Astrocyte of the cerebellum (primary cell): ENCODE measurements around the gene PLIN4.

Experiments used
- DNase-seq: peaks from one replicate; pipeline ENCODE4 v3.0.0-alpha.2; 2011; ENCODE audit warnings: low read depth
- H3K4me3 ChIP-seq: 2 replicates; pipeline ENCODE4 v1.5.1; 2011; ENCODE audit warnings: mild to moderate bottlenecking, low read depth, low read length, moderate library complexity
- in situ Hi-C: cut with HindIII; loops from 2 replicates; pipeline ENCODE4 v1.10.0; 2017; ENCODE audit warnings: low sequenced_read_pairs
- TF ChIP-seq, protein P1 (sequence below): IDR thresholded peaks from 2 replicates; pipeline ENCODE4 v1.5.1; 2012; ENCODE audit warnings: low read length, low read depth, moderate library complexity, mild to moderate bottlenecking; ENCODE audit errors: missing control alignments

PLIN4 gene

DNA sequence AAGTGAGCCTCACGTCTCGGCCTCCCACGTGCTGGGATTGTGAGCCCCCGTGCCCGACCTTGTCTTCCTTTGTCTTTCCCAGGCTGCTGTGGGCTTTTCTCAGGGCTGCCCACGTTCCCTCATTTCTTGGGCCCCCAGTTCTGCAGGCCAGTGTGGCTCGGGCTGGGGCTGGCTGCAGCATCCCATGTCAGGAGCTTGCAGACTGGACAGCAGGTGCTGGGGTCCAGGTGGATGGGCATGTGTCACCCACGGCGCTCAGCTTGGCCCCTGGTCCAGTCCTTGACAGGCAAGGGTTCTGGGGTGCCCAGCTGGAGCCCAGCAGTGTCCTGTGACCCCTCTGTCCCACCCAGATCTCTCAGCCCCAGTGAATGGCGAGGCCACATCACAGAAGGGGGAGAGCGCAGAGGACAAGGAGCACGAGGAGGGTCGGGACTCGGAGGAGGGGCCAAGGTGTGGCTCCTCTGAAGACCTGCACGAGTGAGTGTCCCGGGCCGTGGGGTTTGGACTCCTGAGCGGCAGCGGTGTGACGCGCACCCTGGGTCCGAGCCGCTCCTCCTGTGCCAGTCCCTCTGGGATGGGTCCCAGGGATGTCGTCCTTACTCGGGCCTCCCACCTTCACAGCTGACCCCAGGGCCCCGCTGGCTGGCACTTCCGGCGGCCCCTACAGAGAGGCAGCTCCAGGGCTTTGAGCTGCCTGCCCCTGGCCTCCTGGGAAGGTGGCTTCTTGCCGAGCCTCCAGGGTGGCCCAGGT, 17.3 kb downstream of the PLIN4 start:
- in situ Hi-C loops = no loop called here
- TF ChIP-seq, protein P1, sequence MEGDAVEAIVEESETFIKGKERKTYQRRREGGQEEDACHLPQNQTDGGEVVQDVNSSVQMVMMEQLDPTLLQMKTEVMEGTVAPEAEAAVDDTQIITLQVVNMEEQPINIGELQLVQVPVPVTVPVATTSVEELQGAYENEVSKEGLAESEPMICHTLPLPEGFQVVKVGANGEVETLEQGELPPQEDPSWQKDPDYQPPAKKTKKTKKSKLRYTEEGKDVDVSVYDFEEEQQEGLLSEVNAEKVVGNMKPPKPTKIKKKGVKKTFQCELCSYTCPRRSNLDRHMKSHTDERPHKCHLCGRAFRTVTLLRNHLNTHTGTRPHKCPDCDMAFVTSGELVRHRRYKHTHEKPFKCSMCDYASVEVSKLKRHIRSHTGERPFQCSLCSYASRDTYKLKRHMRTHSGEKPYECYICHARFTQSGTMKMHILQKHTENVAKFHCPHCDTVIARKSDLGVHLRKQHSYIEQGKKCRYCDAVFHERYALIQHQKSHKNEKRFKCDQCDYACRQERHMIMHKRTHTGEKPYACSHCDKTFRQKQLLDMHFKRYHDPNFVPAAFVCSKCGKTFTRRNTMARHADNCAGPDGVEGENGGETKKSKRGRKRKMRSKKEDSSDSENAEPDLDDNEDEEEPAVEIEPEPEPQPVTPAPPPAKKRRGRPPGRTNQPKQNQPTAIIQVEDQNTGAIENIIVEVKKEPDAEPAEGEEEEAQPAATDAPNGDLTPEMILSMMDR = no peak
- no peak for DNase-seq
- no peak overlapping the region for H3K4me3 ChIP-seq

DNA sequence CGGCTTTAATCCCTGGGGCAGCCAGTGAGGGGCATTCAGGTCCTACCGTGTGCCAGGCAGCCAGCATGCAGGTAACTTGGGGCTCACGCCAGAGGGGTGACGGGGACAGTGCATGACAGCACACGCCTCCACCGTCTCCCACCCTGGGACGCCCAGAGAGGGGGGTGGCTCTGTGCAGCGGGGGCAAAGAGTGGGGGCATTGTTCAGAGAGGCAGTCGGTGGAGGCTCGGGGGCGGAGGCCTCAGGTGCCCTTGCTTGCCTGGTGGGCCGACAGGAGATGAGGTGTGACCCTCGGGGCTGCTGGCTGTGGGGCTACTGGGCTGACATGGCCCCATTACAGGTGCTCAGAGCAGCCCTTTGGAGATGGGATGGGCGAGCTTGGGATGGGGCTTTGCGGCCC, 18.4 kb downstream of the PLIN4 start:
- in situ Hi-C loops = no loop called here
- DNase-seq = no peak
- no peak overlapping the region for H3K4me3 ChIP-seq
- TF ChIP-seq, protein P1 = no peak

DNA sequence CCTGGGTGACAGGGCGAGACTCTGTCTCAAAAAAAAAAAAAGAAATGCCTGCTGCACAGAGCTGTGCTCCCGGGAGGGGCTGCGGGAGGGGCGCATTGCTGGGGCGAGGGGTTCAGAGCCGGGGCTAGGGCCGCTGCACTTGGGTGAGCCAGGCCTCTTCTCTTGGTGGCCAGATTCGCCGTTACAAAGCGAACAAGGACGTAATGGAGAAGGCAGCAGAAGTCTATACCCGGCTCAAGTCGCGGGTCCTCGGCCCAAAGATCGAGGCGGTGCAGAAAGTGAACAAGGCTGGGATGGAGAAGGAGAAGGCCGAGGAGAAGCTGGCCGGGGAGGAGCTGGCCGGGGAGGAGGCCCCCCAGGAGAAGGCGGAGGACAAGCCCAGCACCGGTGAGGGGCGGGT, 19.0 kb downstream of the PLIN4 start:
- TF ChIP-seq, protein P1 = no peak
- in situ Hi-C loops = no loop called here
- H3K4me3 ChIP-seq = no peak overlapping the region
- DNase-seq = no peak

GRCh38 chr19:4498694-4499093, 19.6 kb downstream of the PLIN4 start:
- DNase-seq = no peak
- in situ Hi-C loops = no loop called here
- H3K4me3 ChIP-seq = no peak overlapping the region
- TF ChIP-seq, protein P1 = no peak

DNA sequence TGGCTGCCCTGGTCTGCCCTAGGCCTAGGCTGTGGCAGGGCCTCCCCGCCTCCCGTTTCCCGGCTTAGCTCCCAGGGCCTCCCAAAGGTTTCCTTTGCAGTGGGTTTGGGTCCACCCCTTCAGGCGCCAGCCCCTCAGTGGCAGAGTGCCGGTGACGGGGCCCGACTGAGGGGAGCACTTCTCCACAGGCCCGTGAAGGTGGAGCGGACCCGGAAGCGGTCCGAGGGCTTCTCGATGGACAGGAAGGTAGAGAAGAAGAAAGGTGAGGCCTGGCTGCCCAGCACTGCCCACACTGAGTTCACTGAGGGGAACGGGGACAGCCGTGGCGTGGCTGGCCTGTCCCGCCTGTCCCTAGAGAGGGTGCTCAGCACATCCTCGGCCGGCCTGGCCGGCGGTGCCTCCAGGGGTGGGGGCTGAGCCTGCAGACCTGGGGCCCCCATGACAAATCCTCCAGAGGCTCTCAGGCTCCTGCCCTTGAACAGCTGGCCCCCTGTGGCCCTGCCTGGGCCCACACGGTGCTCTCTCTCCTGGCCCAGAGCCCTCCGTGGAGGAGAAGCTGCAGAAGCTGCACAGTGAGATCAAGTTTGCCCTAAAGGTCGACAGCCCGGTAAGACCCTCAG, 20.4 kb downstream of the PLIN4 start:
- in situ Hi-C loops = no loop called here

DNA sequence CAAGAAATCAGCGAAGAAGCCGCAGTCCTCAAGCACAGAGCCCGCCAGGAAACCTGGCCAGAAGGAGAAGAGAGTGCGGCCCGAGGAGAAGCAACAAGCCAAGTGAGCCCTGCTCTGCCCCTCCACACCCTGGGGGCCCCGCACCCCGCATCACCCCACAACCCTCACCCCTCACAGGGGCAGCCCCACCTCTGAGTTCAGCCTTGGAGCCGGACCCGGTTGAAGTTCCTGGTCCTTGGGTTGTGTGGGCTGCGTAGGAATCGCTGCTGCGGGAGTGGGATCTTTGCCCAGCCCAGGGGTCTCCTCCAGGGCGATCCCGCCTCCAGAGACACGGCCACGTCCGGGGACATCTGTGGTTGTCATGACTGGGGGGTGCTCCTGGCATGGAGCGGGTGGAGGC, 22.0 kb downstream of the PLIN4 start:
- TF ChIP-seq, protein P1 = no peak
- in situ Hi-C loops = no loop called here
- DNase-seq = no peak
- H3K4me3 ChIP-seq = no peak overlapping the region

More for the DNA sequence above, 20.4 kb downstream of the PLIN4 start:
- no peak overlapping the region for H3K4me3 ChIP-seq
- TF ChIP-seq, protein P1 = no peak
- DNase-seq = no peak
